Stimulated activated CD8-positive, alpha-beta memory T cell treated with anti-CD3 and anti-CD28 coated beads, Interleukin-15, amount 100 ng/mL, for 48 hours (primary cell): Measurements from ENCODE around the gene NPC2.
"Not testable (repeated sequence)": the region's sequence is repeated elsewhere in the genome, so short reads cannot be mapped to it uniquely, and the experiment has no call there.

Source experiments
- DNase-seq, 2 donors: peaks; one replicate each; pipeline ENCODE4 v3.0.0-alpha.2; 2020; ENCODE audit warnings: low read depth in 2 of 2

Gene NPC2

DNA sequence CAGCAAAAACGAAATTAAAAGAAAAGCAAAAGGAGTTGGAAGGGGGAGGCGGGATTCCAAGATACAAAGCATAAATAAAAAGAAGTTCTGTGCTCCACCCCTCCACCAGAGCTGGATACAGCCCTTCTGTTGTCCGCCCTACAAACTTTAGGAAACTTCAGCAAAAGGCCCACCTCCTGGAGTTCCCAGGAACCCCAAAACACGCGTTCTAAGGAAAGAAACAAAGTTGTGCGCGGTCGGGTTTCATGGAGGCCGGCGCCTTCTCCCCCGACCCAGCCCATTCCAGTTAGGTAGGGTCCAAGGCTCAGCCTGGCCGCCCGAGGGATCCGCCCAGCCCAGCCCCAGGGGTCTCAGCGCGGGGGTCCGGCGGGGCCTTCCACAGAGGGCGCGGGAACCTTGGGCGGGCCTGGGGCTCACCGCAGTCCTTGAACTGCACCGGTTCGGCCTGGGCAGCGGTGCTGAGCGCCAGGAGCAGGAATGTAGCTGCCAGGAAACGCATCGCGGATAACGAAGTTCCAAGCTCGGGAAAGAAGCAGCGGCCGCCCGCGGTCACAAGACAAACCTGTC, at the start of gene NPC2:
TSS of gene NPC2 (minus strand) at position 530 of the 567 bp plus-strand sequence. CDS start at position 499, 31 bp downstream.
- DNase-seq: no peak

DNA sequence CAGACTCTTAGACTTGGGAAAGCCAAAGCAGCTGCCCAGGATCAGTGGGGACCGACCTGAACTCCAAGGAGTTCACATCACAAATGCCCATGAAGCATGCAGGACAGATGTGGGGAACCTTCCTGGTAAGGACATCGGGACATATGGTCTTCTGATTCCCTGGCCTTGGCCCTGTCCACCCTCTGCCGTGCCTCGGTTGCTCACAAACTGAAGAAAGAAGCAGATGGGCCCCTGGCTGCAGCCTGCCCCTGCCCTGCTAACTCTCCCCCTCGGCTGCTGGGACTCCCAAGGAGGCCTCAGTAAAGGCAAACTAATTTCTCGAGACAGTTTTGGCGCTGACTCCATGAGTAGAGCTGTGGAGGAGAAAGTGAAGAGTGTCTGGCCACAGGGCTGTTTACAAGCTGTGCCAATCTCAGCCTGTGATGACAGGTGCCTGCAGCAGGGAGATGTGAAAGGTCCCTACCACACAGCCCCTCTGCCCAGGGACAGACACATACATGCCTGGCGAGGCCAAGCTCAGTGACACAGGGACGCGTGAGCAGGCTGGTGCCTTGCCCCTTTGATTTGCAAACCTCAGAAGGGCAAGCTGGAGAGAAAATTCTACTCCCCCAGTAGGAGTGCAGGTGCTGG, 49.1 kb upstream of the NPC2 start:
- no peak for DNase-seq

- DNase-seq: no peak
These were observed 48.1 kb upstream of the NPC2 start for GRCh38 chr14:74541225-74541624.

DNA sequence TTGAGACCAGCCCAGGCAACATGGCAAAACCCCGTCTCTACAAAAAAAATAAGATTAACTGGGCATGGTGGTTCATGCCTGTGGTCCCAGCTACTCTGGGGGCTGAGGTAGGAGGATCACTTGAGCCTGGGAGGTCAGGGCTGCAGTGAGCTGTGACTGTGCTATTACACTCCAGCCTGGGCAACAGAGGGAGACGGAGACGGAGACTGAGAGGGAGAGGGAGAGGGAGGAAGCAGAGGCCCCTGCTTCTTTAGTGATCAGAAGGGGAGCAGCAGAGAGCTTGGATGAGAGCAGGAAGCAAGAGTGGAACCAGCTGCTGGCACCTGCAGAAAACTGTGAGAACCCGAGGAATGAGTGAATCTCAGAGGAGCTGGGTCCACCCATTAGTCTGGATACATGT, 46.4 kb upstream of the NPC2 start:
- DNase-seq: no peak

DNA sequence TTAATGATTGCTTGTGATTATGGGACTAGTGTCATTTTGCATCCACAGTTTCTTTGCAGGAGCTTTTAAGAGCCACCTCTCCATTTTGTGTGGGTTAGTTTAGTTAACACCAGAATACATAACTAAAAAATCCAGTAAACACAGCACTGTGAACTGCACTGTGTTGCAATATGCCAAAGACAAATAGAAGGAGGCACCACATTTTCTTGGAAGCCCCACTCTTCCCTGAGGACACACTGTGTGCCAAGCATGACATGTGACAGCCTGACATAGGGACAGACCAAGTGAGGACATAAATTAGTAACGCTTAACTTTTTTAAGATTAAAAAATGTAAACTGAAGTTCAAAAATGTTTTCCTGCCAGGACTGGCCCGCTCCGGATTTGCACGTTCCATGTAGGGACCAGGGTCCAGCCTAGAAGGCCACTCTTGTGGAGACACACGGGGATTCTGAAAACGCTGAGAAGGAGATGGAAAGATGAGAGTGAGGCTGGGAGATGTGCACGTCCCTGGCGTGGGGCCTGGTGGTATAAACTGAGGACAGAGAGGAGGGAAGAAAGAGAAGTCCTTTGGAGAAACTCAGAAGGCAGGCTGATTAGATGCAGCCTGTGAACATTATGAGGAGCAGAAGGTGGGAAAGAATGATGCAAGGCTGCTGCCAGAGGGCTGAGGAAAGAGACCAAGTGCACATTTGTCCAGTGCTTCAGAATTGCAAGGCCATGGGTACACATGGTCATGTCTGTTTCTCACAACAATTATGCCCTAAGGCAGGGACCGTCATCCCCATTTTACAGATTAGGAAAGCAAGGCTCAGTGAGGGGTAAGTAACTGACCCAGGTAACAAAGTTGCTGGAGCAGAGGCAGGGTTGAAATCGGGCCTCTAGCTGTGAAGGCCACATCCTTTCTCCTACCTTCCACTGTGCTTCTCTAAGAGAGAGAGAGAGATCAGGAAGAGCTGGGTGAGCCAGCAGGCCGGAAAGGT, 45.6 kb upstream of the NPC2 start:
- DNase-seq: no peak

GRCh38 chr14:74536336-74536735, 43.2 kb upstream of the NPC2 start:
- DNase-seq: not testable (repeated sequence)

DNA sequence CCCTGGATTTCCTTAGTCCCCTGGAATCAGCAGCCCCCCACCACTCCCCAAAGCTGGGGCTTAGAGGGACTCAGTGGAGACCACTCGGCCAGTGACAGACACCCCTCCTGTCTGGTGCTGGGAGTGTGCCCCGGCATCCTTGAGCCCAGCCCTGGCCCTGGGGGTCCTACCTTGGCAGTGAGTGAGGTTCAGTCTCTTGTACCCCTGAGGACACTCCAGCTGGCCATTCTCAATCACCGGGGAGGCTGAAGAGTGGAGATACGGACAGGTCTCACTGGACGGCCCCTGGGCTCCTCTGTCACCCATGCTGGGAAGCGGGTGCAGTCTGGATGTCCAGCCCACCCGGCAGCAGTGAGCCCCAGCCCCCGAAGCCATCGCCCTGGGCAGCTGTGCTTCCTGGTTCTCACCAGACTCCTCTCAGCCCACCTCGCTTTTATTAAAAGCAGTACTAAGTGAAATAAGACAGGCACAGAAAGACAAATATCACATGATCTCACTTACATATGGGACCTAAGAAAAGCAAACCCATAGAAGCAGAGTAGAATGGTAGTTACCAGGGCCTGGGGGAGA, 42.7 kb upstream of the NPC2 start:
- no peak for DNase-seq

DNA sequence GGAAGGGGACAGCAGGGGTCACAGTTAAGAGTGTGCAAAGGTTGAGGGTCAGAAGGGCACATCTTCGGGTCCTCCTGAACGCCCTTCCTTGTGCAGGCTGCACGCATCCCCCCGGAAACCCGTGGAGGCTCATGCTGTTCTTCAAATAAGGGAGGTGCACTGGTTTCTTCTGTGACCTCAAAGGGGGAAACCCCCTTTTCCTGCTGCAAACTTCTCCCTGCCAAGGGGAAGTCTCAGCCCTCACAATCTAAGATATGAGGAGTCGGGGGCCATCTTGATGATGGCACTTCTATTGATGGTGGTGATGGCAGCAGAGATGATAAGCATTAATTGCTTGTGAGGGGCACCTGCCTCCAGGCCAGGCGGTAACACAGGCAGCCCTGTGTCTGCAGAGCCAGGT, 40.5 kb upstream of the NPC2 start:
- no peak for DNase-seq

GRCh38 chr14:74532246-74532645, 39.1 kb upstream of the NPC2 start:
- no peak for DNase-seq

- DNase-seq: no peak
These were observed 38.4 kb upstream of the NPC2 start for GRCh38 chr14:74531467-74531866.

GRCh38 chr14:74531006-74531405, 37.9 kb upstream of the NPC2 start:
- DNase-seq: no peak

- DNase-seq: no peak
These were observed 35.8 kb upstream of the NPC2 start for GRCh38 chr14:74528886-74529285.

DNA sequence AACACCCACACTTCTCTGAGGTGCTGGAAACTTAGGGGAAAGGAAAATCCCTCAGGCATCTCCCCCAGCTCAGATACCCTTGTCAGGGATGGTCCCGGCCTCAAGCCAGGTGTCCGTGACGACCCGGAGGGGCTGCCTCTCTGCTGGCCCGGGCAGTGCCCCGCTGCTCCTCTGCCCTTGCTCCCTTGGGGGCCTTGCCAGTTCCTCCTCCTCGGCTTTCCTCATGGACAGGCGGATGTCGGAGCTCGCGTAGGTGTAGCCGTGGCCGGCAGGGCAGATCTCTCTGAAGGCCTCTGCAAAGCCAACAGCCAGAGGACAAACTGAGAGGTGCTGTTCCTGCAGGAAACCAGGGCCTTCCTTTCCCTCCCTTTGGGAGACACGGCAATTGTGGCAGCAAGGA, 35.3 kb upstream of the NPC2 start:
- DNase-seq: no peak

DNA sequence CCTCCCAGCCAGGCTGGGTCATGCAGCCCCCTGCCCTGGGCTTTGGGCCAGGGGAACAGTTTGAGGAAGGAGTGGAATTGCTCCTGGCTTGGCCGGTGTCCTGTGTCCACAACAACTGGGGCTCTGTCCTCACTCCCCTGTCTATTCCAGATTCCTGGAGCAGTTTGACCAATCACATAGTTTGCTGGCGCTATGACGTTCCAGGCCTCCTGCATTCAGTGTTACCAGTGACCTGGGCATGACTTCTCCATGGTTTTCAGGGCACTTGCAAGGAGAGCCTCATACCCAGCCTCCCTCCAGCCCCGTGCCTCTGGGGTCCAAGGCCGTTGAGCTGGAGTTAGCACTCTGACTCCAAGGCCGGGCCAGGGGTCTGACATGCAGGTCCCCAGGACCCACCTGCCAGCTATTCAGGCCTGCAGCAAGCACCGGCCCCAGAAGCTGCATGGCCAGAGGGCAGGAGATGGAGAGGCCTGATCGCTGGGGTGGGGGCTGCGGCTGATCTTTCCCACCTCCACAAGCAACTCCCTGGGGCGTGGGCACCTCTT, 34.7 kb upstream of the NPC2 start:
- DNase-seq: no peak

- DNase-seq: no peak
These were observed 33.9 kb upstream of the NPC2 start for GRCh38 chr14:74526854-74527585.

- no peak for DNase-seq
These were observed 32.3 kb upstream of the NPC2 start for GRCh38 chr14:74525361-74525851.

- DNase-seq: no peak
These were observed 31.7 kb upstream of the NPC2 start for GRCh38 chr14:74524812-74525135.

DNA sequence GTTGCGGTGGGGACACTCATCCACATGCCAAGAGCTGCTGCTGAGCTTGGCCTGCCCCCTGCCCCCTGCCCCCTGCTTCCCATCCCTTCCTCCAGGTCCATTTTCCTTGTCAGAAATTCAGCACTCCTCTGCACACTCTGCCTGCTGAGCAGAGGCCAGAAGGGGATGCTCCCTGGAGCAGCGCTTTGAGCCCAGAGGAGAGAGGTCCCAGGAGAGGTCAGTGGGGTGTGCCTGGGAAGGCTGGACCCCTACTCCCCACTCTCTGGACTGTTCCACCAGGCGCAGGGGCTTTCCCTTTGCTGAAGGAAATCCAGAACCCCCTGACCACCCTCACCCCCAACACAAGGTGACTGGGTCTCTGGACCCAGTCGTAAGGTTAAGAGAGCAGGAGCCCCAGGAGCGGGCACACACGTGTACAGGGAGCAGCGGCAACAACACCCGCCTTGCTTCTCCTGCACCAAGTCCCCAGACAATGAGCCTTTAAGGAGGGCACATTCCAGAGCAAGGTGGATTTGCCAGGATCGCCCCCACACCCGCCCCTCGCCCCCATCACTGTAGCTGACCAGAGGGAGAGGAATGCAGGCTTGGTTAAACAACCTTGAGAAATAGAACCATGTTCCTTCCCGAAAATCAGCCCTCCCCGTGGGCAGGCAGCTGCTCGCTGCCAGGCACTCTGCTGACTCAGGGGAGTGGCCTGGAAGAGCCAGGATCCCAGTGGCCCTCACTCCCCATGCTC, 31.1 kb upstream of the NPC2 start:
- no peak for DNase-seq

GRCh38 chr14:74522740-74523139, 29.6 kb upstream of the NPC2 start:
- DNase-seq: no peak

DNA sequence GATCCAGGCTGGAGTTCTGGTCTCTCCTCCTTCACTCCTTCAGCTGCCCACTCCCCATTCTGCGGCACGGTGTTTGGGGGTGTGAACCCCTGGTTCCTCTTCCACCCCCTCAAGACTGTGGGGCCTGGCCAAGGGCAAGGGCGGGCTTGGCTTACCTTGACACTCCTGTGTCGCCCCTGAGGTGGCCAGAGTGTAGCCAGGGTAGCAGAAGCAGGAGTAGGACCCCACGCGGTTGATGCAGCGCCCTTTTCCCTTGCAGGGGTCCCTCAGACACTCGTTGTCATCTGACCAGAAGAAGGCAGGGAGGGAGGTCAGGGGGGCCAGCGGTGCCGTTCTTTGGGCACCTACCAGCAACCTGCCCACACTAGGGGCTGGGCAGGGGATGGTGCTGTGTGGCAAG, 28.7 kb upstream of the NPC2 start:
- no peak for DNase-seq
